Left lobe of liver (tissue), 2 donors: ENCODE measurements around the gene RYR2. TPM values are rescaled to one million over a fixed set of nuclear protein-coding genes. Genes with fewer than 3 reads are reported as not detected.
"Not testable (repeated sequence)": the region's sequence is repeated elsewhere in the genome, so short reads cannot be mapped to it uniquely, and the experiment has no call there.

ENCODE experiments used
- ATAC-seq: fragments of 200-7000 bp; cut with Tn5 transposase; one replicate; pipeline ENCODE4 v1.9.1; 2020; ENCODE audit warnings: mild to moderate bottlenecking, moderate library complexity
- DNase-seq: peaks from one replicate; pipeline ENCODE4 v3.0.0-alpha.2; 2020; ENCODE audit warnings: low spot score
- total RNA-seq: library from RNA; stranded (reverse); gene quantifications from one replicate; pipeline ENCODE4 v1.2.1, GENCODE V29; 2021
- donor health status: DM: no; HTN: no; CAD: no; lungs with moderate emphysema.
- donor health status: DM: no; HTN: yes; CAD: no.

Gene RYR2
- total RNA-seq, 1 donor from 2014 or later: 0.03 TPM

DNA sequence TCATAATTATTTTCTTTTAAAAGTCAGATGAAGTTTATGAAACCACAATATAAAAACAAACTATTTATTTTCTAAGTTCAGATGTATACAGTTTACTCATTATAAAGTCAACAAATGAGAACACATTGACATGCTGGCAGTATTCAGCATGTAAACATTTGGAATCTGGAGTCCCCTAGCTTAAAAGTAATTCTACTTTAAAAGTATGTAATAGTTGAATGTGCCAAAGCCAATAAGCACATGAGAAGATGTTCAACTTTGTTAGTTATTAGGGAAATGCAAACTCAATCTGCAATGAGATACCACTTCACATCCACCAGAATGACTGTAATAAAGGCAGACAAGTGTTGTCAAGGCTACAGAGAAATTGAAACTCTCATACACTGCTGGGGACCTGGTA, 96.6 kb downstream of the RYR2 start:
- DNase-seq: no peak
- no peak for ATAC-seq

DNA sequence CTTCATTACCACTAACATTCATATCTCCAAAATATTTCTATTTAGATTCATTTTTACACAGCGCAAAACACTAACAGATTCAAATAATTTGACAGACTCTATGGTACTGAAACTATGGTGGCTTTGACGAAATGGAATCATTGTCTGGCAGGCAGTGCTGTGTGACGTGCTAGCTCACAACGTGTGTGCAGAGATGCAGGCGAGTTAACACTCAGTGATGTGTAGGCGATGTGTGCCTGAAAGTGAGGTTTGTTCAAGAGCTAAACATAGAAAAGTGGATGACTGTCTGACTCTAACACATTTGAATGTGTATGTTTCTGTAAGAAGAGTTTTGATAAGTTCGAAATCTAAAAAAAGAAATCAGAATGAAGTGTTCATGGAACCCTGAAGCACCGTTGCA, 97.7 kb downstream of the RYR2 start:
- no peak for ATAC-seq

DNA sequence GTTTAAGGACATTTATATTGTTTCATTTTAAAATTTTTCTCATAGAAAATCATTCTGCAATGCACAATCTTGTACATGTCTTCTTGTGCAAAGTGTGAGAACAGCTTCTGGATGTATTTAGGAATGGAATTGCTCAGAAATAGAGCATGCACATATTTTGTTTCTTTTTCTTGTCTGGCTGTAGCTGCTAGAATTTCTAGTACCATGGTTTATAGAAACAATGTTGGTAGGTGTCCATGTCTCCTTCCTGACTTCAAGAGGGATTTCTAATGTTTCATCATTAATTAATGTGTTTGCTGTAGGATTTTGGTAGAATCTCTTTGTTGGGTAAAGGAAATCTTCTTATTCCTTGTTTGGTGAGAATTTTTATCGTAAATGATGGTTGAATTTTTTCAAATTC, 99.0 kb downstream of the RYR2 start:
- no peak for DNase-seq
- no peak for ATAC-seq

More for the DNA sequence above, 97.7 kb downstream of the RYR2 start:
- no peak for DNase-seq

DNA sequence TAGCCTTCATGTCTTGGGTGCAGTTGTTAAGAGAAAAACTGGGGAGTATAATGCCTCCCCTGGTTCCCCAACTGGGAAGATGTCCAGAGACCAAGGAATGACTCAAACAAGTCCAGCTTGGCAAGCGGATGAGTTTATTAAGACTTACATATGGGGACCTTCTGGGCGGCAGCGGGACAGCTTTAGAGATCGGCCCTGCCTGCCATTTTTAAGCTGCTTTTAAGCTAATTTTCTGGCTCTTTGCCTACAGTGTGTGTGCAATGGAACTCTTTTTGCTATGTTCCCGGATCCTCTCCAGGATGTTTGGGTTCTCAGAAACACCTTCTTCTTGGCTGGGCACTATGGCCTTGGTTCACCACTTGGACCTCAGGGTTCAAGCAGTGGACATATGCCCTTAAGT, 99.5 kb downstream of the RYR2 start:
- ATAC-seq: no peak
- DNase-seq: no peak

DNA sequence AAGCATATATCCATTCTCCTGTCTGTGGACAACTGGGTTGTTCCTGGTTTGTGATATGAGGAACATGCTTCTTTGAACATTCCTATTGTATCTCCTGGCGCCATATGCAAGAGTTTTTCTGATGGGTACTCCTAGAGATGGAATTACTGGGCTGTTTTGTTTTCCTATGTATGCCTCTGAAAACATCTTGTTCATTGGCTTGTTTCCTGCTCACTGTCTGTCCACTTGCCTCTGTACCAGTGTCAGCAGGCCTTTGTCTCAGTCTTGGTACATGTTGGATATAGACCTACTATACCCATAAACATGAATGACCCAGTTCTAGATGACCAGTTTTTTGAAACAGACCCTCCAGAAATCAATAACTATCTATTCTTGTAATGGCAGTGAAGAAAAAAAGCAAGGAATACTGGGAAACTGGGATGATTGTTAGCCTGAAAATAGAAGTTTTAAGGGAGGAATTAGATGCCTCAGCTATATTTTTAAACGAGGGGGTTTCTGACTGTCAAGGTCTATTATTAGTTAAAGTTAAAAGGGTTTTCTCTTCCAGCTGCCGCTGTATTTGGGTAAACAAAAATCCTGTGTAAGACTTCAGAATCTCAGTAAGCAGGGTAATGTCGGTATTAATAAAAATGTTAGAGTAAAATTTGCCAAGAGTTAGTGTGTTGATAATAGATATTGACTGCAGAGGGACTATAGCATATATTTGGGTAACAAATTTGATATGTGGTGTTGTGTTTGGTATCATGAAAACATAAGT, 103.6 kb downstream of the RYR2 start:
- DNase-seq: no peak

DNA sequence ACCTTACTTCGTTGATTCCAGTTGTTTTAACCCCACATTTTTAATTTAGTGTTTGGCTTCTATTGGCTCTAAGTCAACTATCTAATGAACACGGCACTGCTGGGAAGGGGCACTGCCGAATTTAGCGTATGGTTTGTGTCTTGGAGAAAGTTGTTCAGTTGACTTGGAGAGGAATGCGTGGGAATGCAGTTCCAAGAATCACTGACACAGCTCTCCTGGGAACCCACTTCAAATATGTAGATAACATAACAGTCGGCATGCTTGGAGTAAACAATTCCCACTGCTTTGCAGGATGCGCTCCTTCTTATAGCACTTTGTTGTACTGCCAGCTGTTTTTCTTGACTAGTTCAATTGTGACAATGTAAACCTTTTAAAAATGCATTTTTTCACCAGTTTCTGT, 104.3 kb downstream of the RYR2 start:
- ATAC-seq (no peak), DNase-seq (no peak)

More for the DNA sequence above, 103.6 kb downstream of the RYR2 start:
- ATAC-seq: no peak

DNA sequence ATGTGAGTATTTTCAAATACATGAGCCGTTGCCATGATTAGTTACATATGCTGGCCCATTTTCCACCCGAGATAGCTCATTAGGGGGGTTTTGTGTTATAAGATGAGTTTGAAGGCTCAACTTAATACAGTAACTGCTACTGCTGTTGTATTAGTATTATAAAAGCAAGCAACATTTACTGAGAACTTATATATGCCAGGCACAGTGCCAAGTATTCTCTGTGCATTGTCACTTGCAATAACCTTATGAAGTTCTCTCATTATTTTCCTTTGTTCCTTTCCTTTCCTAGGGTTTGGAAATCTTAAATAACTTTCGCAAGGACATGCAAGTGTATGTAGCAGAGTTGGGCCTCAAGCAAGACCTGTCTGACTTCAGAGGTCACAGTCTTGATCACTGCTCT, 107.9 kb downstream of the RYR2 start:
- no peak for DNase-seq
- no peak for ATAC-seq

DNA sequence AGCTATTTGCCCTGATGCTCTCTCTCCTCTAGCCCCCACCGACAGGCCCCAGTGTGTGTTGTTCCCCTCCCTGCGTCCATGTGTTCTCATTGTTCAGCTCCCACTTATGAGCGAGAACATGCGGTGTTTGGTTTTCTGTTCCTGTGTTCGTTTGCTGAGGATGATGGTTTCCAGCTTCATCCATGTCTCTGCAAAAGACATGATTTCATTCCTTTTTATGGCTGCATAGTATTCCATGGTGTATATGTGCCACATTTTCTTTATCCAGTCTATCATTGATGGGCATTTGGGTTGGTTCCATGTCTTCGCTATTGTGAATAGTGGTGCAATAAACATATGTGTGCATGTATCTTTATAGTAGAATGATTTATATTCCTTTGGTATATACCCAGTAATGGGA, 110.0 kb downstream of the RYR2 start:
- not testable (repeated sequence) for DNase-seq, ATAC-seq

DNA sequence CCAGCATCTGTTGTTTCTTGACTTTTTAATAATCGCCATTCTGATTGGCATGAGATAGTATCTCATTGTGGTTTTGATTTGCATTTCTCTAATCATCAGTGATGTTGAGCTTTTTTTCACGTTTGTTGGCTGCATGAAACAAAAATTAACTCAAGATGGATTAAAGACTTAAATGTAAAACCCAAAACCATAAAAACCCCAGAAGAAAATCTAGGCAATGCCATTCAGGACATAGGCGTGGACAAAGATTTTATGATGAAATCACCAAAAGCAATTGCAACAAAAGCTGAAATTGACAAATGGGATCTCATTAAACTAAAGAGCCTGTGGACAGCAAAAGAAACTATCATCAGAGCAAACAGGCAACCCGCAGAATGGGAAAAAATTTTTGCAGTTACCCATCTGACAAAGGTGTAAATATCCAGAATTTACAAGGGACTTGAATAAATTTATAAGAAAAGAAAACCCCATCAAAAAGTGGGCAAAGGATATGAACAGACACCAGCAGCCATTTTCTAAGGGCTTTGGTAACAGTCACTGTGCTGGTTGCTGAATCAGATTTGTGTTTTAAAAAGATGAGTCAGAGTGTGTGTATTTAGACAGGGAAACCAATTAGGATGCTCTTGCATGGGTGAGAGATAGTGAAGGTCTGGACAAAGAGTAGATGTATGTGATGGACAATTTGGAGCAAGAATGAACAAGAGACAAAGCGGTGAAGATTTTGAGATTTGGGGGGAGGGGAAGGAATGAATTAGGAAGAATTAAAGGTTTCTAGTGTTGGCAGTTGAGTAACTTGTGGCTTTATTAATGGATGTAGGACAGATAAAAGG, 110.7 kb downstream of the RYR2 start:
- no peak for DNase-seq

DNA sequence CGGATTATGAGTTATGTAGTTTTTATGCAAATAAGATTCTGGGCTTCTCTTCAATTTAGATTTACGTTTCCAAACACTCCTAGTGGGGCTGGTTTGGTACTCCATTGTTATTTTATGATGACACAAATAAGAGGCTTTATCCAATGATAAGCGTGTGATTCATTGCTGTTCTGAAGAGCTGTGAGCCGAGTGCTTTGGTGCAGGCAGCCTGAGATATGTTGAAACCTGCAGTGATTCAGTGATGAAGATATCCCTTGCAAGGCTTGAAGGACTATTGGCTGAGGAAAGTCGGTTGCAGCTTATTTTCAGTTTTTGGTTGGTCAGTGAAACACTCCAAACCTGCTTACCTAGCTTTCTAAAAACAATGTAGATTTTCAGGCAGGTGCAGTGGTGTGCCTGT, 112.2 kb downstream of the RYR2 start:
- ATAC-seq (no peak), DNase-seq (no peak)

More for the DNA sequence above, 110.7 kb downstream of the RYR2 start:
- no peak for ATAC-seq

DNA sequence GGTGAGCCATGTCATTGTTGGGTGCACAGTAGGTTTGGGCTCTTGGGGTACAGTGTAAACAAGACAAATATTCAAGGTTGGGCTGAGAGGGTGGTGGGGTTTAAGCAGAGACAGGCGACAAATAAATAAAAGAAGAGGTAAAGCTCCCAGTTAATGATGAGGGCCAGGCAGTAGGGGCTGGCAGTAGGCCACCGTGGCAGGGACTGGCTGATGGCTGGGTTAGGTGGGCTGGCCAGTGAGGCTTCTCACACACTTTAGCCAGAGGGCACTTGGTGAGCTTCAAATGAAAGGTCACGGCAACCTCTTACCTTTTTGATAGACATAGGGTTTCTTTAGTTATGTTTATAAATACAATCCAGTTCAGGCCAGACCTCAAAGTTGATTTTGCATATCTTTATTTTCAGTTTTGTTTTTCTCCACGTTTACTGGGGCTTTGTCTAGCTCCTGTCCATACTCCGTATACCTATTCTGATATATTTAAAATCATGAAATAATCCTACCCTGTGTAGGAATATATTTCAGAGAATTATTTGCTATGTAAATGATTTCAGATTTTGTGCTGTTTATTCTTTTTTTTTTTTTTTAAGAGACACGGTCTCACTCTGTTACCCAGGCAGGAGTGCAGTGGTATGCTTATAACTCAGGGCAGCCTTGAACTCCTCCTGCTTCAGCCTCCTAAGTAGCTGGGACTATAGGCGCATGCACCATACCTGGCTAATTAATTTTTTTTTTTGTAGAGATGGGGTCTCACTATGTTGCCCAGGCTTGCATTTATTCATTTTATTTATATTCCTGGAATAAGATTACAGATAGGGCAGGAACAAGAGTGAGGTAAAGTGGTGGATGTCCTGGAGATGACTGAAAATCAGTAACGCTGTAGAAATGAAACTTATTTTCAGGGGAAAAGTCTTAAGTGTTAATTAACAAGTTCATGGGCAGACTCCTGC, 122.7 kb downstream of the RYR2 start:
- ATAC-seq: no peak
- no peak for DNase-seq

DNA sequence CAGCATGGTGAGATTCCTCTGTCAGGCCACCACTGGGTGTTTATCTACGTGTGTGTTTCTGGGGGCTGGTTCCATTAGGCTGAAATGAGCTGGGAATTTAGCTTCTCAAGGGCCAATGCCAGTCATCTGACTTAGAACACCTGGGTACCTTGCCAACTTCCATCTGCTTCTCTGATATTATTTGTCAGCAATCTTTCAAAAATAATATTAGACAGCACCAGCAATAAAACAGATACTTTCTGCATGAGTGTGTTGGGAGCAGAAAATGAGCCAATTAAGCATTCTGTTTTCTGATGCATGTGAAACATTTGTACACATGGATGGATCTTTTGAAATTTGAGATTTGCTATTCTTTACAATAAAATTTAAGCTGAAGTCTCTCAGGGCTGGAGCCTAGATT, 124.1 kb downstream of the RYR2 start:
- no peak for ATAC-seq
- DNase-seq: no peak

DNA sequence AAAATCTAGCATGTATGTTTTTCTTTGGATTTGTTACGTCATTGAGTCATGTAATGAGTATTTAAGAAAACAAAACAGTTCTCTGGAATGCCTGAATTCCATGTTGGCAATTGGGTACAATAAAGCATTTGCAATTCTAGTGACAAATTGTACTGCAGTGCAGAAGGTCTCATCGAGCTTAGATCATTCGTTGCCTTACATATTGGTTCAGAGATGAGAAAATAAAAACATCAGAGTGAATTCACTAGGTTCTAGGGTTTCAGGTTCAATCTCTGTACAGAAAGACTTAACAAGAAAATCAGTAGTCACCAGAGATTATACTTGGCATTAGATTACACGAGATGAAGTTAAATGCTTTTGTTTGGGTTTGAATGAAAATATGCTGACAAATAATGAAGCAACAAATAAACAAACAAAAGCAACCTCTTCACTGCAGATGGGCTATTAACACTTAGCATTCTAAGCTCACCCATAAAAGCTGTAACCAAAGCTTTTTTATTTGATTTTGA, 124.7 kb downstream of the RYR2 start:
- DNase-seq (no peak), ATAC-seq (no peak)

DNA sequence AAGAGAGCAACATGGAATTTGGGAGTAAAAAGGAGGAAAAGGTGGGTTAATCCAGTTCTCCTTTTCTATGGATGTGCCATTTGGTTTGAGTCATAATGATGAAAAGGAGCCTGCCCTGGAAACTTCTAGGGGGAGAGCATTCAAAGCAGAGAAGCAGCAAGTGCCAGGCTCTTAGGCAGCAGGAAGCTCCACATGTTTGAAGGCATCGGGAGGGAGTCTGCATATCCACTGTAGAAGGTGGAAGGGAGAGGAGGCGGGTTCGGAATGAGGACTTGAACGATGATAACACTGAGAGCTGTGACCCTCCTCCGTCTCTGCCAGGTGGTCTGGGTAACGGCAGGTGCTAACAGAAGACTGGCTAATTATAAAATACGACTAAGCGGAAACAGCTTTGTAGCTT, 128.2 kb downstream of the RYR2 start:
- DNase-seq: no peak

DNA sequence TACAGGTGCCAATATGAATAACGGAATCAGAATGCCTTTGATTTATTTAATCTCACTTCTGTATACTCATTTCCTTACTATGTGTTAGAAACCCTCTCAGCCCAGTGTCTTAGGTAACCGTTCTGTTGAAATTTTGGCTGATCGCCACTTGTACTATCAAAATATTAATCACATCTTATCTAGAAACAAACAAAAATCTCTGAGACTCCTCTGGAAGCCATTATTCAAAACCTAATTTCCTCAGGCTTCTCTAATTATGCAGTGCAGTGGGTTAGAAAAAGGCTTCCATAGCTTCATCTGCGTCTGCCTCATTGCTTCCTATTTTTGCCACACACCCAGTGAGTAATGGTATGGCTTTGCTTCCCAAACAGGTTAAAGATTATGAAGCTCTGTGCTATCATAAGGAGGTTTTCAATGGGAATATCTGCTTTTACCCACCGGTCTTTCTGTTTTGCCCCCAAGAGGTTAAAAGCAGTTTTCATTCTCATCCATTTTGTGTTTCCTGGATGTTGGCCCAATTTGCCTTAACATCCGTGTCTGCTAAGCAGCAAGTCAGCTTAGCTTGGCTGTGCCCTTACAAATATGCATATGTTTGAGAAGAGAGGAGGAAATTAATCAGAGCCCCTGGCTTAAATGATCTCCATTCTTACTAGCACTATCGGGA, 129.6 kb downstream of the RYR2 start:
- DNase-seq: no peak
- no peak for ATAC-seq

More for the DNA sequence above, 128.2 kb downstream of the RYR2 start:
- ATAC-seq: no peak

DNA sequence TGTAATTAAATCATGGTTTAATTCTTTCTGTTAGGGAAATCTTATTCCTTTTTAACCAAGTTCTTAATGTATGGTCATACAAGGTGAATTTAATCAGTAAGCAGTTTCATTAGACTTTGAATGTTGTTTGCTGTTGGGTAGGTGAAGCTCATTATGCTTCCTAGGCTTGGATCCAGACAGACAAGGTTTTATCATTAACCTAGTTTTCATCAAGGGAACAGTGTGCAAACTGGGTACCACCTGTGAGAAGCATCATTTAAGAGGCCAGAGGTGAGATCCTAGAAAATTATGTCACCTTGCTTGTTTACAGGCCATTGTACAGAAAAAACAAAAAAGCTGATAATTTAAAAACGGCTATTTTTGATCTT, 130.1 kb downstream of the RYR2 start:
- ATAC-seq (no peak), DNase-seq (no peak)

DNA sequence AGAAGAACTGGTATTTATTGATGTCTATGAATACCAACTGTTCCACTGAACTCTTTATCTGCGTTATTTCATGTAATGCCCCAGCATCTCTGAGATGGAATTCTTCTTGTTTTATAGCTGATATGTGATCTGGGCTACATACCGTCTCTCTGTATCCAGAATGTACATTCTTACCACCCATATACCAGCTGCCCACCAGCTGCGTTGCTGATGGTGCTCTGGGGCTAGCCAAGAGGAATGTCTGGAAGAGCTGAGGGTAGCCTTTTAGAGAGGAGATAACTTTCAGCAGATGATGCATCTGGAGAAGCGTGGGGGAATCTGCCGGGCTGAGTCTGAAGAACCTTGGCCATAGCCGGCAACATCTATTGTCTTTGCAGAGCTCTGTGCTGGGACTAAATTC, 137.5 kb downstream of the RYR2 start:
- ATAC-seq (no peak), DNase-seq (no peak)

DNA sequence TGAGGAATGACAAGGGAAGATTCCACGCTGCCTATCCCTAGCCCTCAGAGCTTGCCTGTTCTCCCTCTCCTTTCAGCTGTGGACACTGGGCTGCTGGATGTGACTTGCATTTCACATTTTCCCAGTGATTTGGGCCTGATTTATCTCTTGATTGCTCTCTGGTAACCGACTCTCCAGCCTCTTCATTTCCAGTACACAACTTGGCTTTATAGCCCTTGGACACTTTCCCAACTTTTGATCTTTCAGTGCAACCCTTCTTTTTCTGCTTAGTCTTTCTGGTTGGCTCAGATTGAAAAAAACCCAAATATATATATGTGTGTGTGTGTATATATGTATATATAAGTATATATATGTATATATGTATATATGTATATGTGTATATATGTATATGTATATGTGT, 138.3 kb downstream of the RYR2 start:
- ATAC-seq (no peak), DNase-seq (no peak)

DNA sequence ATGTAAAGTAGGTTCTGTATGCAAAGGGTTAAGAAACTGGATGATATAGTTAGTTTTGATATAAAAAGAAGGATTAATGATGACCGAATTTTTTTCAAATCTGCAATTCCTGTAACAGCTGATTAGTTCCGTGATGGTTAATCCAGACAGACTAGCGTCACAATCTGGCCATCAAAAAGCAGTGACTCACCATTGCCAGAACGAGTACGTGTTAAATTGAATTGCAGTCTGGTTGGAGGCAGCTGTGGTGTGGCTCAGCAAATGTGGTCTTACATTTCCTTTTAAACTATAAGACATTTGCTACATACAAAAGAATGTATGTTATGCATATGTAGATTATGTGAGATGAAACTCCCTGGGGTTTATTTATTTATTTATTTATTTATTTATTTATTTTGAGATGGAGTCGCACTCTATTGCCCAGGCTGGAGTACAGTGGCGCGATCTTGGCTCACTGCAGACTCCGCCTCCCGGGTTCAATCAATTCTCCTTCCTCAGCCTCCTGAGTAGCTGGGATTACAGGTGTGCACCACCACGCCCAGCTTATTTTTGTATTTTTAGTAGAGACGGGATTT, 139.8 kb downstream of the RYR2 start:
- DNase-seq (no peak), ATAC-seq (no peak)

DNA sequence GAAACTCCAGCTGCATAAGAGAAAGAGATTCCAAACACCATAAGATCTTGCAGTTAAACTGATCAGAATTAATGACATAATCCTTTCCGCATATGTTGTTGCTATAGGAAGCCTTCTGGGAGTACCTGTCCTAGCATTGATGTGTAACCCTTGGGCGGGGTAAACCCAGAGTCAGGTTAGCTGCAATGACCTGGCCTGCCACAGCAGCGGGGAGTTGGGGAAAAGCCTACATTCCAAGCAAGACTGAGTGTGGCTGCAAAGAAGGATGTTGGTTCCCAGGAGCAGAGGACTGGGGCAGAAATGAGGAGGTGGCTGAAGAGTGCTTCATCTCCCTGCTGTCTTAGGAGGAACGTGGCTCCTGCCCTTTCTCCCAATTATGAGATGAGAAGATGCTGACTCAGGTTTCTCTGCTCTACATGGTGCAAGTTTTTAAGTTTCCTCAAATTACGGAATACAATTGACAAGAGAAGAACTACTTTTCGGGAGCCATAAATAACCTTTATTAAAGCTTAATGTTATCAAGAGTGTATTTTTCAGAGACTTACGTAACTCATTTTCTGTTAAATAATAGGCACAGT, 142.1 kb downstream of the RYR2 start:
- DNase-seq (no peak), ATAC-seq (no peak)
